HG03108 (cell line): Measurements from ENCODE around the gene CIP2A.
A peak's percentile ranks its signal among the peaks of the same experiment; 100 is the strongest.

Experiments
- ATAC-seq: cut with Tn5 transposase; IDR thresholded peaks from one replicate; pipeline ENCODE4 v1.9.1; 2021; ENCODE audit warnings: moderate library complexity; ENCODE audit not compliant: unreplicated experiment

Gene CIP2A

GRCh38 chr3:108564564-108564963 is 24.7 kb downstream of the CIP2A start:
- no peak for ATAC-seq

- ATAC-seq: no peak
Measured at GRCh38 chr3:108562565-108562964, 26.7 kb downstream of the CIP2A start.

DNA sequence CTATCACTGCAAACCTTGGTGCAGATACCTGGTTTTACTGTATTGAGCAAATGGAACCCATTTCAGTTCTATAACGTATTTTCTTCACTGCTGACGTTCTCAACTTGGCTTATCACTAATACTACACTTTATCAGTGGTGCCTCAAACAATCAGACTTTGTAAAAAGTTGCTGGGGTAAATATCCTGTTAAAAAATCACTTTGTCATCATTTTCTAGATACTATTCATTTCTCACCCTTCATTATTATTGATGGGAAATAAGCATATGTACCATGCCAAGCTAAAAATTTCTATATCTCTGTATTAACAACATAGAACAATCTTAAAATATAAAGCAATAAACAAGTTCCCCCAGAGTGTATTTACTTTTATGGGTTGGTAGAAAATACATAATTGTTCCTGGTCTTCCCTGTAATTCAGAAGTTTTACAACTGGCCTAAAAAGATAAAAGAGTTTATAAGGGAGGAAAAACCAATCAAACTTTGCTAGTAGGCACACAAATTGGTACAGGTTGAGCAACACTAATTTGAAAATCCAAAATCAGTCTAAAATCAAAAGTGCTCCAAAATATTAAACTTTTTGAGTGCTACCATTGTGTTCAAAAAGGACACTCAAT is 33.2 kb downstream of the CIP2A start:
- no peak for ATAC-seq

DNA sequence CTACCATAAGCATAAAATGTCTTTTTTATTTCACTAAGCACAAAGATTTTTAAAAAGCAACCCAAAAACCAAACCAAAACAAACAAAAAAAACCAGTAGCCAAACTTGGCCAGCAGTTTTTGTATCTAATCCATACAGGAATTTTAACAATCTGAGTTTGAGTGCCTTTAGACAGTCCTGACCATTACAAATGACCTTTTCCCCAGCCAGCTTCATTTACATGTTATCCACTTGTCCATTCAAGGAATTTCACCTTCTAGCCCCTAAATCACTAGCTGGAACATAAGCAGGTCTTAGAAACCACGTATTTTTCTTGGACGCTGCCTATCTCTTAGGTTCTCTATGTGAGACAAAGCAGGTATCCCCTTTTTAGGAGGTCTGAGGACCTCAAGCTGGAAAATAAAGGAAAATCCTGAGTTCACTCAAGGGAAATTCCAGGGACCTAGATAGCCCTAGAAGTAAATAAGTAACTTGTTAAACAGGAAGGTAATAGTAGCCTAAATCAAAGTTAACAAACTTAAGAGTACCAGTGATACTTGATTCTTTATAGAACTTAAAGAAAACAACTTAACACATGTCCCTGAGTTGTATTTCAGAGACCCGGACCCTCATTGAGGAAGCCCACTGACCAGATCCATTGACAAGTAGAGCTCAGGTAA is 34.2 kb downstream of the CIP2A start:
- ATAC-seq: no peak

DNA sequence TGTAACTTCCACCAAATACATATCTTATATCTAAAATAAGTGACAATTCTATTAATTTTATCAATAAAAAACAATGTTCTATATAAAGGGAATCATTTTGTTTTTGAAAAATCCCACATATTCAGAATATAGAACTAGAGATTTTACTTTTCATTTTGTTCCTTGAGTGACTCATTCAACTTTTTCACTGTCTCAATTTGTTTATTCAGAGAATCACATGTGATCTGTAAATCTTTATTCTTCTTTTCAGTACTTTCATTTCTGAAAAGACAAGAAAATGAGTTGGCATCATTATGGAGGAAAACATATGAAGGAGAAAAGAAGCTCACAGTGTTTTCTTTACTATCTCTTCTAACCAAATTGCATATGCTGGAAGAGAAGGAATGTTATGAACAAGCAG is 35.0 kb downstream of the CIP2A start:
- no peak for ATAC-seq

DNA sequence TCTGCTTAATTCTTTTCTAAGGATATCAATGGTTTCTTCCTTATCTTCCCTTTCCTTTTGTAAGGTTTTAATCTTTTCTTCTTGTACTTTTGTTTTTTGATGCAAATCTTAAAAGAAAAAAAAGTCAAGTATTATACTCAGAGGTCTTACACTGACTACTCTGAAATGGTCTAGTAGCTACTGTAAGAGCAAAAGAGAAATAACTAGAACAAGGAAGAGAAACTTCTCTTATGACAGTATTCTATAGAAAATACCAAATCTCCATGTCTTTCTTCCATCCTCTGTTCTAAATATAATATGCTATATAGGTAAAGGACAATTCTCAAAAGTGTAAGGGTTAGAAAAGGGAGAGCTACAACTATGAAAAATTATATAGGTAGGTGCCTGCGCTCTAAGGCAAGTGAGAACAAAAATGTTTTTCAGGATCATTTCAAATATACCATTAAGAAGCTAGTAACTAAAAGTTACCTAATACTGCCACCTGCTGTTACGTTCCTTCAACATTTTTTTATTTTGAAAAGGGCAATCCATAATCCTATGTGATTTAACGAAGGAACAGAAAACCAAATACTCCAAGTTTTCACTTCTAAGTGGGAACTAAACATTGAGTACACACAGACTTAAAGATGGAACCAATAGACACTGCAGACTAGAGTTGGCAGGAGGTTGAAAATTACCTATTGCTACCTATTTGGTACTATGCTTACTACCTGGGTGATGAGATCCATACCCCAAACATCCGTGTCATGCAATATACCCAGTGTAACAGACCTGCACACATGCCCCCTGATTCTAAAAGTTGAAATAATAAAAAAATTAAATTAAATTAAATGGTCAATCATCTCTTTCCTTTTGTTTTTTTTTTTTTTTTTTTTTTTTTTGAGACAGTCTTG is 36.7 kb downstream of the CIP2A start:
- peak; percentile 46 for ATAC-seq

GRCh38 chr3:108548886-108549285 is 40.4 kb downstream of the CIP2A start:
- ATAC-seq: no peak

DNA sequence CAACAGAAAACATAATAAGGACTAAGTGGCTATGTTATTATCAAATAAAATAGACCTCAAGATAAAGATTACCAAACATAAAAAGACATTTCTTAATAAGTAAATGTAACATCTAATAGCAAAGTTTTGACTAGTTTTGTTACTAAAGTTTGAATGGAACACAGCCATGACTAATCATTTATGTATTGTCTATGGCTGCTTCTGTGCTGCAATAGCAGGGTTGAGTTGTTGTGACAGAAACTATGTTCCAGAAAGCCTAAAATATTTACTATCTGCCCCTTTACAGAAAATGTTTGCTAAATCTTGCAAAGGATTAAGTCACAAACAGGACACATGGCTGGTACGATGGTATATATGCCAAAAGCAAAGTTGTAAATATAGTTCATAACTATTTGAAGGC is 40.9 kb downstream of the CIP2A start:
- ATAC-seq: no peak

- no peak for ATAC-seq
Measured at GRCh38 chr3:108546692-108547091, 42.5 kb downstream of the CIP2A start.

- ATAC-seq: no peak
Measured at GRCh38 chr3:108546247-108546646, 43.0 kb downstream of the CIP2A start.

DNA sequence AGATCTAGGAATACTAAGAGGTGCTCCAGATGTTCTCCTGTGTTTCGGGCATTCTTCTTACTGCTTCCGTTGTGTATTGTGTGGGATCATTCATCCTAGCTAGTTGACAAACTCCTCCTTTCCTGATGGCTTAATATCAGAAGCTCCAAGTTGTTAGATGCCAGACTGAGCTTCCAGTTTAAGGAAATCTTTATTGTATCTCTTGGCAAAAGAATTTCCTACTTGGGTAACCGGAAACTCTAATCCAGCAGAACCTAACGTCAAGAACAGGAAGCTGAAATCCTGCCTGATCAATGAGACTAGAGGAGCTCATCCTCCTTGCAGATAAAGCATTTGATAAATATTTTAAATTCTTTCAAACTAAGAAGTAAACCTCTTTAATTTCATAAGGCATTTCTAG is 51.2 kb downstream of the CIP2A start:
- no peak for ATAC-seq

DNA sequence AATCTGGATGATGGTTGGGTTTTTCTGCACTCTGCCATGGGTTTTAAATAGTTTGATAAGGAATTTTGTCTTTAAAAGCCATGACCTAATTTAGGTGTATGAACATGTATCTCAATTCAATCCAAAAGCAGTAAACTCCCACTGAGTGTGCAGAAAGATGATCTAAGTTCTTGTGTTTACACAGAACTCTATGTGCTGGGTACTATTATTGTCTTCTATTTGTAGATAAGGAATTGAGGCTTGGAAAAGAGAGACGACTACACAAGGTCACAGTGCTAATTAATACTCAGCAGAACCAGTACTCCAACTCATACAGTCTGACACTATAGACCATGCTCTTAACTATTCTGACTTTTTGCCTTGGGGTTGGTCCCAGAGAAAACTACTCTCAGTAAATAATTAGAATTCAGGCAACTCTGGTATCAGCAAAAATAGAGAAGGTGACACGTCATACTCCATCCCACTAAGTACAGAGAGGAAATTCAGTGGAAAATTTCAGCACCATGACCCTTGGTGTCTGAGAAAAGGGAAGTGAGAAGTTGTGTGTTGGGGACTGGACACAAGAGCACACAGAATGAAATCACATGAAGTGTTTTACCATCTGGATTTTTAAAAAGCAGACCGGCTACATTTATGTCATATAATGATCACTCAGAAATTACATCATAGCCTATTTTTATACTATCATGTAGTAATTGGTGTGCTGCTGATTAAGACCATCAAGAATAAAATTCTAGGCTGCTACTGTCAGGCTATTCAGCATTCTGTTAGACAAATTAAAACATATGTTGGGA is 60.6 kb downstream of the CIP2A start:
- peak; percentile 87 for ATAC-seq

DNA sequence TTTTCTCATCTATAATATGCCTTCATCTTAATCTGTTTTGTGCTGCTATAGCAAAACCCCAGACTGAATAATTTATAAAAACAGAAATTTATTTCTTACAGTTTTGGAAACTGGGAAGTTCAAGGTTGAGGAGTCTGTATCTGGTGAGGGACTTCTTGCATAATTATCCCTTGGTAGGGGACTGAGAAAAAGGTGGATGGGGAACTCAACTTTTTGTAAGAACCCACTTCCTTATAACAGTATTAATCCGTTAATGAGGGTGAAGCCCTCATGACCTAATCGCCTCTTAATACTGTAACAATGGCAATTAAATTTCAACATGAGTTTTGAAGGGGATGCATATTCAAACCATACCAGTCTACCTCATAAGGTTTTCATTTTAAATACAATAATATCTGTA is 61.4 kb downstream of the CIP2A start:
- ATAC-seq: no peak

DNA sequence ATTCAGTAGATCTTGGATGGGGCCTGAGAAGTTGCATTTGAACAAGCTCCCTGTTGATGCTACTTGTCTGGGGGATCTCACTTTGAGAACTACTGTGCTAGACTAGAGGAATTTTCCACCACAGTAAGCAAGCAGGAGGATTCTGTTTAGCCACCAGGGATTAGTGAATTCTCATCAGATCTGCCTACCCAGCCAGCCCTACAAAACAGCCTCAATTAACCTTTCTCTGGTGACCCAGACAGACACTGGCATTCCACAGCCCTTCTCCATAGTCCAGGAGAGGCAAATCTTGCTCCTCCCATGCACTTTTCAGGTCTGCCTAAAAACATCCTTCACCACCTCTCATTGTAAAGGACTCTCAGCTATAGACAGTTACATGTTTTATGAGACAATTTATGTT is 62.1 kb downstream of the CIP2A start:
- no peak for ATAC-seq

- no peak for ATAC-seq
Measured at GRCh38 chr3:108525971-108526370, 63.3 kb downstream of the CIP2A start.

GRCh38 chr3:108525256-108525655 is 64.0 kb downstream of the CIP2A start:
- ATAC-seq: no peak

DNA sequence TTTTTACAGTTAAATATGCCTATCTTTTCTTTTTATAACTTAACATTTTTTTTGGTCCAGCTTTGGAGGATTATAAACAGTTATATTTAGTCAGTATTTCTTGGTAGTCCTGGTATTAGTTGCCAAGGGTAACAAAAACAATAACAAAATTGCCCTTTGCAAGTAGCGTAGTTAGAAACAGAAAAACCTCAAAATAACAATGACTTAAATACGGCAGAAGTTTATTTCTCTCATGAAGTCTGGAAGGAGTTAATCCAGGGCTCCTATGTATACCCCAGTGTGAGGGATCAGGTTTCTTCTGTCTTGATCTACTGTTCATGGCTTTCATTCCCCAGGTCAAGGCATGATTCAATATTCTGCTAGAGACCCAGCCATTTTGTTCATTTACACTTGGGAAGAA is 64.7 kb downstream of the CIP2A start:
- no peak for ATAC-seq

GRCh38 chr3:108518895-108519294 is 70.3 kb downstream of the CIP2A start:
- ATAC-seq: no peak

- ATAC-seq: no peak
Measured at GRCh38 chr3:108516881-108517280, 72.4 kb downstream of the CIP2A start.

DNA sequence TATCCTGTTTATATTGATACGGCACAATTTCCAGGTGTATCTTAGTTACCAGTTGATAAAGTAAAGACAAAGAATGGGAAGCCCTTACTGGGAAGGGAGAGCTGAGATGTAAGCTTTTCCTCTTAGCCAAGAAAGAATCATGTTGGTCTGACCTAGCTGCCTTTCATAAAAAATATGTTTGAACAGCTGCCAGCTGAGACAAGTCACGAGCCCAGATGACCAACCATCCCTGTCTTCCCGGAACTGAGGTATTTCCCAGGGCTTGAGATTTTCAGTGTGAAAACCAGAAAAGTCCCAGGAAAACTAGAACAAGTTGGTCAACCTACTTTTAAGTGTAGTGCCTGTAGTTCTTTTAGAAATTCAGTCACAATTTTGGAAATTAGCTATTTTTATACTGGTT is 75.3 kb downstream of the CIP2A start:
- ATAC-seq: no peak

GRCh38 chr3:108512671-108513070 is 76.6 kb downstream of the CIP2A start:
- no peak for ATAC-seq
